ENCODE results near the gene PCMT1. TPM values are rescaled to one million over a fixed set of nuclear protein-coding genes. Genes with fewer than 3 reads are reported as not detected.

The PCMT1 gene
- total RNA-seq, 2 donors from 2014 or later = 32.4 to 32.9 TPM

- Mint-ChIP-seq H3K27me3 (no peaks in the 10 kb centered on the region), H3K36me3 (ENCODE audit: low read depth) (no peaks in the 10 kb centered on the region), H3K27ac (no peak overlapping the region), H3K4me3 (no peak overlapping the region), H3K4me1 (peaks cover 16% of the 10 kb centered on the region)
- no peak for ATAC-seq
- DNase-seq = no peak
- no peaks in the 10 kb centered on the region for H3K9me3 ChIP-seq (ENCODE audit: control insufficient read depth, low read length, poor library complexity, severe bottlenecking)
These were observed 5.0 kb downstream of the PCMT1 start for GRCh38 chr6:149754548-149754947.

GRCh38 chr6:149755300-149756260 is 6.0 kb downstream of the PCMT1 start:
- peaks cover 4% of the 10 kb centered on the region for H3K36me3 Mint-ChIP-seq (ENCODE audit: low read depth)
- no peak overlapping the region for H3K27ac Mint-ChIP-seq
- DNase-seq (no peak), ATAC-seq (no peak)
- no peak overlapping the region for H3K4me3 Mint-ChIP-seq
- H3K4me1 Mint-ChIP-seq = peaks cover 18% of the 10 kb centered on the region
- H3K9me3 ChIP-seq (ENCODE audit: control insufficient read depth, low read length, poor library complexity, severe bottlenecking) = no peaks in the 10 kb centered on the region
- no peaks in the 10 kb centered on the region for H3K27me3 Mint-ChIP-seq

GRCh38 chr6:149756261-149756636 is 6.7 kb downstream of the PCMT1 start:
- Mint-ChIP-seq H3K4me3 (no peak overlapping the region), H3K27ac (no peak overlapping the region), H3K36me3 (ENCODE audit: low read depth) (peaks cover 4% of the 10 kb centered on the region), H3K27me3 (no peaks in the 10 kb centered on the region), H3K4me1 (peaks cover 21% of the 10 kb centered on the region)
- DNase-seq (no peak), ATAC-seq (no peak)
- H3K9me3 ChIP-seq (ENCODE audit: control insufficient read depth, low read length, poor library complexity, severe bottlenecking) = no peaks in the 10 kb centered on the region

GRCh38 chr6:149761438-149761837 is 11.9 kb downstream of the PCMT1 start:
- no peaks in the 10 kb centered on the region for H3K9me3 ChIP-seq (ENCODE audit: control insufficient read depth, low read length, poor library complexity, severe bottlenecking)
- no peak for DNase-seq
- H3K4me3 Mint-ChIP-seq = no peak overlapping the region
- H3K4me1 Mint-ChIP-seq = peaks cover 20% of the 10 kb centered on the region
- ATAC-seq = peak; percentile 52
- H3K27ac Mint-ChIP-seq = peak overlapping the region; percentile 32
- peaks cover 7% of the 10 kb centered on the region for H3K36me3 Mint-ChIP-seq (ENCODE audit: low read depth)
- H3K27me3 Mint-ChIP-seq = no peaks in the 10 kb centered on the region

- H3K27me3 Mint-ChIP-seq = no peaks in the 10 kb centered on the region
- H3K4me3 Mint-ChIP-seq = no peak overlapping the region
- DNase-seq = no peak
- no peak overlapping the region for H3K27ac Mint-ChIP-seq
- ATAC-seq = no peak
- H3K9me3 ChIP-seq (ENCODE audit: control insufficient read depth, low read length, poor library complexity, severe bottlenecking) = no peaks in the 10 kb centered on the region
- H3K36me3 Mint-ChIP-seq (ENCODE audit: low read depth) = peaks cover 9% of the 10 kb centered on the region
- peaks cover 16% of the 10 kb centered on the region for H3K4me1 Mint-ChIP-seq
These were observed 14.3 kb downstream of the PCMT1 start for GRCh38 chr6:149763866-149764265.

GRCh38 chr6:149766156-149766769 is 16.7 kb downstream of the PCMT1 start:
- DNase-seq = no peak
- no peak for ATAC-seq
- H3K27me3 Mint-ChIP-seq = no peaks in the 10 kb centered on the region
- no peak overlapping the region for H3K4me3 Mint-ChIP-seq
- peaks cover 10% of the 10 kb centered on the region for H3K36me3 Mint-ChIP-seq (ENCODE audit: low read depth)
- H3K4me1 Mint-ChIP-seq = peaks cover 14% of the 10 kb centered on the region
- no peaks in the 10 kb centered on the region for H3K9me3 ChIP-seq (ENCODE audit: control insufficient read depth, low read length, poor library complexity, severe bottlenecking)
- no peak overlapping the region for H3K27ac Mint-ChIP-seq

GRCh38 chr6:149769676-149770075 is 20.1 kb downstream of the PCMT1 start:
- DNase-seq (no peak), ATAC-seq (no peak)
- Mint-ChIP-seq H3K27ac (no peak overlapping the region), H3K27me3 (no peaks in the 10 kb centered on the region), H3K4me1 (peaks cover 7% of the 10 kb centered on the region), H3K36me3 (ENCODE audit: low read depth) (peaks cover 10% of the 10 kb centered on the region), H3K4me3 (no peak overlapping the region)
- no peaks in the 10 kb centered on the region for H3K9me3 ChIP-seq (ENCODE audit: control insufficient read depth, low read length, poor library complexity, severe bottlenecking)

GRCh38 chr6:149771185-149771584 is 21.6 kb downstream of the PCMT1 start:
- Mint-ChIP-seq H3K27ac (peak overlapping the region; percentile 54), H3K27me3 (no peaks in the 10 kb centered on the region), H3K4me3 (no peak overlapping the region), H3K36me3 (ENCODE audit: low read depth) (peaks cover 6% of the 10 kb centered on the region), H3K4me1 (peaks cover 7% of the 10 kb centered on the region)
- no peaks in the 10 kb centered on the region for H3K9me3 ChIP-seq (ENCODE audit: control insufficient read depth, low read length, poor library complexity, severe bottlenecking)
- DNase-seq (no peak), ATAC-seq (no peak)

GRCh38 chr6:149771925-149772324 is 22.4 kb downstream of the PCMT1 start:
- H3K9me3 ChIP-seq (ENCODE audit: control insufficient read depth, low read length, poor library complexity, severe bottlenecking) = no peaks in the 10 kb centered on the region
- no peak for ATAC-seq
- peaks cover 4% of the 10 kb centered on the region for H3K36me3 Mint-ChIP-seq (ENCODE audit: low read depth)

GRCh38 chr6:149777624-149778023 is 28.1 kb downstream of the PCMT1 start:
- DNase-seq (no peak), ATAC-seq (no peak)
- Mint-ChIP-seq H3K4me1 (peaks cover 5% of the 10 kb centered on the region), H3K27me3 (no peaks in the 10 kb centered on the region), H3K36me3 (ENCODE audit: low read depth) (peaks cover 4% of the 10 kb centered on the region), H3K4me3 (no peak overlapping the region), H3K27ac (no peak overlapping the region)
- H3K9me3 ChIP-seq (ENCODE audit: control insufficient read depth, low read length, poor library complexity, severe bottlenecking) = no peaks in the 10 kb centered on the region

More at GRCh38 chr6:149771925-149772324, 22.4 kb downstream of the PCMT1 start:
- no peak for DNase-seq
- Mint-ChIP-seq H3K27ac (no peak overlapping the region), H3K27me3 (no peaks in the 10 kb centered on the region), H3K4me1 (peaks cover 7% of the 10 kb centered on the region), H3K4me3 (no peak overlapping the region)

GRCh38 chr6:149779644-149779963 is 30.1 kb downstream of the PCMT1 start:
- Mint-ChIP-seq H3K27me3 (no peaks in the 10 kb centered on the region), H3K4me1 (peaks cover 5% of the 10 kb centered on the region), H3K36me3 (ENCODE audit: low read depth) (peaks cover 7% of the 10 kb centered on the region), H3K27ac (peak overlapping the region; percentile 61), H3K4me3 (no peak overlapping the region)
- no peaks in the 10 kb centered on the region for H3K9me3 ChIP-seq (ENCODE audit: control insufficient read depth, low read length, poor library complexity, severe bottlenecking)
- DNase-seq (no peak), ATAC-seq (no peak)

- ATAC-seq (no peak), DNase-seq (no peak)
- Mint-ChIP-seq H3K4me3 (no peak overlapping the region), H3K4me1 (peaks cover 5% of the 10 kb centered on the region), H3K27me3 (no peaks in the 10 kb centered on the region), H3K27ac (peak overlapping the region; percentile 78), H3K36me3 (ENCODE audit: low read depth) (peaks cover 7% of the 10 kb centered on the region)
- no peaks in the 10 kb centered on the region for H3K9me3 ChIP-seq (ENCODE audit: control insufficient read depth, low read length, poor library complexity, severe bottlenecking)
These were observed 32.2 kb downstream of the PCMT1 start for GRCh38 chr6:149781715-149782114.

GRCh38 chr6:149782337-149782736 is 32.8 kb downstream of the PCMT1 start:
- H3K4me1 Mint-ChIP-seq = peaks cover 5% of the 10 kb centered on the region
- H3K36me3 Mint-ChIP-seq (ENCODE audit: low read depth) = peaks cover 7% of the 10 kb centered on the region
- peak overlapping the region; percentile 78 for H3K27ac Mint-ChIP-seq
- no peak overlapping the region for H3K4me3 Mint-ChIP-seq
- DNase-seq = no peak
- no peaks in the 10 kb centered on the region for H3K27me3 Mint-ChIP-seq
- no peak for ATAC-seq
- H3K9me3 ChIP-seq (ENCODE audit: control insufficient read depth, low read length, poor library complexity, severe bottlenecking) = no peaks in the 10 kb centered on the region
